ENCODE results near the gene BTBD19. TPM values are rescaled to one million over a fixed set of nuclear protein-coding genes. Genes with fewer than 3 reads are reported as not detected.

Gene BTBD19
- total and polyA plus RNA-seq, 2 of the 4 experiments (the other 2 are of a cell fraction): 0.90 to 17.2 TPM

GRCh38 chr1:44786138-44786840 is 22.0 kb upstream of the BTBD19 start (continued):
- TF ChIP-seq MAFK (IDR thresholded peaks at IDR 0.05; ENCODE audit: low read depth, low read length) (no peak), BHLHE40 (IDR thresholded peaks at IDR 0.05; ENCODE audit: low read depth, low read length) (no peak; the same call in 1 of the 2 replicates)

- H3K18ac ChIP-seq (ENCODE audit: low read depth, low read length): no peak overlapping the region
- H2BK5ac ChIP-seq (ENCODE audit: low read depth, low read length, poor library complexity, severe bottlenecking): no peak overlapping the region
- H4K5ac ChIP-seq (ENCODE audit: low read depth, low read length): no peak overlapping the region
- no peak overlapping the region for H2BK20ac ChIP-seq (ENCODE audit: low read depth, low read length)
- no peaks in the 10 kb centered on the region for H3K9me1 ChIP-seq (ENCODE audit: insufficient read depth, low read length)
- no peak overlapping the region for H3K23ac ChIP-seq (ENCODE audit: low read depth, low read length)
- H4K91ac ChIP-seq (ENCODE audit: insufficient read depth, low read depth, low read length): no peak overlapping the region
- no TSS peak for BruUV-seq (replicated peaks)
- no peak overlapping the region for H2BK120ac ChIP-seq (ENCODE audit: low read depth, low read length)
- H2AFZ ChIP-seq (replicated peaks; ENCODE audit: low read length, poor library complexity): peak overlapping the region; percentile 95
- peak overlapping the region in 1 of 2 experiments; percentile 79; a peak in 2 of 4 replicates for H4K8ac ChIP-seq (ENCODE audit: low read depth in 2 of 2, low read length in 2 of 2)
- peaks cover 2% of the 10 kb centered on the region; the same call in 1 of the 2 replicates for H3K27me3 ChIP-seq (ENCODE audit: control insufficient read depth, insufficient read depth, low read length)
- H3K4me1 ChIP-seq (ENCODE audit: control insufficient read depth, insufficient read depth, low read length): peaks cover 8% of the 10 kb centered on the region; the same call in 1 of the 2 replicates
- intact Hi-C loops (cut with micrococcal nuclease) (no loop called here), dilution Hi-C loops (cut with HindIII; ENCODE audit: low sequenced_read_pairs, unreplicated experiment) (no loop called here), in situ Hi-C loops (cut with MboI; ENCODE audit: low sequenced_read_pairs) (no loop called here)
- no peak overlapping the region for H3K4me2 ChIP-seq (ENCODE audit: low read depth, low read length)
- DNase-seq (no peak), ATAC-seq (ENCODE audit: low read depth) (no peak)
- H3K9ac ChIP-seq (ENCODE audit: low read depth, low read length): no peak overlapping the region
- H3K27ac ChIP-seq (ENCODE audit: insufficient read depth, low read length): no peak overlapping the region
- no peak overlapping the region for H2AK5ac ChIP-seq (ENCODE audit: low read depth, low read length)
- TF ChIP-seq MAFK (IDR thresholded peaks at IDR 0.05; ENCODE audit: low read depth, low read length): no peak
- no peak for TF ChIP-seq RFX5 (IDR thresholded peaks at IDR 0.05; ENCODE audit: low read depth, low read length)
- no peak for TF ChIP-seq CEBPB (IDR thresholded peaks at IDR 0.05; ENCODE audit: low read depth, low read length)
- no peak for TF ChIP-seq FOS (IDR thresholded peaks at IDR 0.05; ENCODE audit: low read depth, low read length)
- TF ChIP-seq USF2 (IDR thresholded peaks at IDR 0.05; ENCODE audit: low read depth, low read length): no peak
- TF ChIP-seq CTCF (conservative IDR thresholded peaks at IDR 0.05; ENCODE audit: low read depth, low read length): no peak
- no peak for TF ChIP-seq MAZ (IDR thresholded peaks at IDR 0.05; ENCODE audit: borderline replicate concordance, low read depth, low read length)
- TF ChIP-seq CHD1 (IDR thresholded peaks at IDR 0.05; ENCODE audit: low read depth, low read length): no peak
- no peak for TF ChIP-seq NFE2L2 (IDR thresholded peaks at IDR 0.05; ENCODE audit: low read depth, low read length)
- no peak for TF ChIP-seq POLR2A (IDR thresholded peaks at IDR 0.05; ENCODE audit: low read depth, low read length)
- no peak for TF ChIP-seq RAD21 (IDR thresholded peaks at IDR 0.05; ENCODE audit: low read length)
- no peak for TF ChIP-seq SMC3 (IDR thresholded peaks at IDR 0.05; ENCODE audit: low read depth, low read length)
- H3K4ac ChIP-seq (ENCODE audit: low read depth, low read length): no peak overlapping the region
- H3K9me3 ChIP-seq (ENCODE audit: control insufficient read depth, insufficient read depth, low read length): no peaks in the 10 kb centered on the region
- no peaks in the 10 kb centered on the region for H3K36me3 ChIP-seq (ENCODE audit: control insufficient read depth, insufficient read depth, low read length)
- ChIA-PET POLR2A (ENCODE audit: unreplicated experiment) (no interaction called here), CTCF (interaction anchor here (1.4 kb wide), 1 partner anchor 13 kb away, joined by 9 read pairs; the partner anchor contains the start of gene PLK3)
- H3K14ac ChIP-seq (replicated peaks; ENCODE audit: low read depth, low read length): no peak overlapping the region
- no peaks in the 10 kb centered on the region for H3K79me1 ChIP-seq (ENCODE audit: low read depth in 1 of 2, low read length in 2 of 2)
- H2AK9ac ChIP-seq (replicated peaks; ENCODE audit: low read depth, low read length, poor library complexity): peak overlapping the region; percentile 50
- H4K20me1 ChIP-seq (ENCODE audit: insufficient read depth, low read length): no peaks in the 10 kb centered on the region
- H3K56ac ChIP-seq (ENCODE audit: extremely low read depth, insufficient read depth, low read length): no peak overlapping the region
- 89% methylated on average over 5 of the region's 9 CpGs; no CpG with 5 or more reads in 1 of the 2 experiments for WGBS, 2 experiments (ENCODE audit: extremely low coverage in 2 of 2, insufficient read length in 1 of 2)
- H3K4me3 ChIP-seq (ENCODE audit: insufficient read depth, low read depth, low read length): no peak overlapping the region
- H2BK15ac ChIP-seq (ENCODE audit: low read depth, low read length): no peak overlapping the region
Observed at GRCh38 chr1:44786841-44787426, 21.4 kb upstream of the BTBD19 start.

All from IMR-90 (cell line).